DMS 273 treated with DMSO at 0.1 percent for 48 hours (cell line): ENCODE data around the gene SLC22A2.
A peak's percentile ranks its signal among the peaks of the same experiment; 100 is the strongest.

Experiments used
- DNase-seq: peaks from one replicate; lab custom pipeline; 2025; lab: John Stamatoyannopoulos, UW

Gene SLC22A2

DNA sequence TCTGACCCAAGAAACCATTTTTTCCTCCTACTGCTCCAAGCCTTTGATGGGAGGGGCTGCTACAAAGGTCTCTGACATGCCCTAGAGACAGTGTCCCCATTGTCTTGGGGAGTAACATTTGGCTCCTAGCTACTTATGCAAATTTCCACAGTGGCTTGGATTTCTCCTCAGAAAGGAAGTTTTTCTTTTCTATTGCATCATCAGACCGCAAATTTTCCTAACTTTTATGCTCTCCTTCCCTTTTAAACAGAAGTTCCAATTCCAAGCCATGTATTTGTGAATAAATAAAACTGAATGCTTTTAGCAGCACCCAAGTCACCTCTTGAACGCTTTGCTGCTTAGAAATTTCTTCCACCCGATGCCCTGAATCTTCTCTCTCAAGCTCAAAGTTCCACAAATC lies 51.0 kb downstream of the SLC22A2 start:
- DNase-seq: no peak

GRCh38 chr6:160204710-160205109 lies 53.9 kb downstream of the SLC22A2 start:
- no peak for DNase-seq

- no peak for DNase-seq
These were observed 54.7 kb downstream of the SLC22A2 start for GRCh38 chr6:160203953-160204352.

DNA sequence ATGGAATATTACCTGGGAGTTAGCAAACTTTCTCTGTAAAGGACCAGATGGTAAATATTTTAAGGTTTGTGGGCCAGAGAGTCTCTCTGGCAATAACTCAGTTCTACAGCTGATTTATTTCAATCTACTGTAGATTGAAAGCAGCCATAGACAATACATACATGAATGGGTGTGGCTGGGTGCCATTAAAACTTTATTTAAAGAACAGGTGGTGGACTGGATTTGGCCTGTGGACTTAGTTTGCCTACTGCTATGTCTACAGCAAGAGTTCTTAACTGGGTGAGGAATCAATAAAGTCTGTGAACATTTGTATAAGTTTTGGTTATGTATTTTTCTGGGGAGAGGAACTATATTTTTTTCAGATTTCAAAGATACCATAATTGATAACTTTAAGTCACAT lies 55.1 kb downstream of the SLC22A2 start:
- DNase-seq: no peak

DNA sequence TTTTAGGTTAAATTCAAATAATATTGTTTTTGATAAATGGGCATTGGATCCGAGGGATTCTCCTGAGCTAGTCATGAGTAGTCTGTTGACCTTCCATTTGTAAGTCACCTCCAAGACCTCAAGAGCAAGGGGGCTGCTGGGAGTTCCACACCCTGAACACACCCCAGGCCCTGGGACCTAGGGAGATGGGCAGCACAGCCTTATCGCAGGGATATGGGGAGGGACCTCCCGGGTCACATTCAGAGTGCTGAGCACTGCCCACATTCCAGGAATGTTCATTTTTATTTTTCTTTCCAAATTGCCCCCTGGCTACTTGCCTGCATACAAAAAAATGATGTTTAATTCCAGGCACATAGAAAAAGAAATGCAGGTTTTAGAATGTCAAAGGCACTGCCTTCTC lies 55.5 kb downstream of the SLC22A2 start:
- DNase-seq: no peak

GRCh38 chr6:160202411-160202810 lies 56.2 kb downstream of the SLC22A2 start:
- DNase-seq: no peak

DNA sequence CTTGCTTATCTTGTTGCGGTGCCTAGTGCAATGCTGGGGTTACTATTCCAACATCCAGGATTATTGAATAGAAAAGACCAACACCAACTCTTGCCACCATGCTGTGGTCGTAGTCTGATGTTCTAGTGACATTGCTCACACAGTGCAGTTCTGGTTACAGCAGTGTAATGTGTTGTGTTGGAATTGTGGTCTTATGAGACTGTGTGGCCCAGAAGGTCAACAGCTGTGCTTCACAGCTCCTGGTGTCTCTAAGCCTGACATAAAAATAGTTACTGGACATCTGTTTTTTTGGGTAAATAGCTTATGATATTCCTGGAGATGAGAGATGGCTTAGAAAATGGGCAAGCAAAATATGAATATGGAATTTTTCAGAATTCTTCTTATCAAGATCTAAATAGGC lies 57.6 kb downstream of the SLC22A2 start:
- no peak for DNase-seq

GRCh38 chr6:160198606-160199211 lies 59.9 kb downstream of the SLC22A2 start:
- no peak for DNase-seq

DNA sequence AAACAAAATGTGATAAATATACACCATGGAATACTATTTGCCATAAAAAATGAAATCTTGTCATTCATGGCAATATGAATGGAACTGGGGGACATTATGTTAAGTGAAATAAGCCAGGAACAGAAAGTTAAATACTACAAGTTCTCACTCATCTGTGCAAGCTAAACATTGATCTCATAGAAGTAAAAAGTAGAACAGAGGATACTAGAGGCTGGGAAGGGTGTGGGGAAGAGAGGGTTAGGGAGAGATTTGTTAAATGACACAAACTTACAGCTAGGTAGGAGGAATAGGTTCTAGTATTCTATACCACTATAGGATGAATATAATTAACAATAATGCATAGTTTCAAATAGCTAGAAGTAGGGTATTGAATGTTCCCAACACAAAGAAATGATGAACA lies 61.0 kb downstream of the SLC22A2 start:
- no peak for DNase-seq

DNA sequence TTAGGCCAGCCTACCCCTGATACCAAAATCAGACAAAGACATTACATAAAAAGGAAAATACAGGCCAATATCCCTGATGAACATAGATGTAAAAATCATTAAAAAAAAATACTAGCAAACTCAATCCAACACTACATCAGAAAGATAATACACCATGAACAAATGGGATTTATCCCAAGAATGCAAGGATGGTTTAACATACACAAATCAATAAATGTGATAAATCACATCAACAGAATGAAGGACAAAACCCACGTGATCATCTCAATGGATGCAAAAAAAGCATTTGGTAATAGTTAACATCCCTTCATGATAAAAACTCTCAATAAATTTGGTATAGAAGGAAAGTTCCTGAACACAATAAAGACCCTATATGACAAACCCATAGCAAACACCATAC lies 63.8 kb downstream of the SLC22A2 start:
- no peak for DNase-seq

GRCh38 chr6:160192840-160193239 lies 65.8 kb downstream of the SLC22A2 start:
- DNase-seq: no peak

DNA sequence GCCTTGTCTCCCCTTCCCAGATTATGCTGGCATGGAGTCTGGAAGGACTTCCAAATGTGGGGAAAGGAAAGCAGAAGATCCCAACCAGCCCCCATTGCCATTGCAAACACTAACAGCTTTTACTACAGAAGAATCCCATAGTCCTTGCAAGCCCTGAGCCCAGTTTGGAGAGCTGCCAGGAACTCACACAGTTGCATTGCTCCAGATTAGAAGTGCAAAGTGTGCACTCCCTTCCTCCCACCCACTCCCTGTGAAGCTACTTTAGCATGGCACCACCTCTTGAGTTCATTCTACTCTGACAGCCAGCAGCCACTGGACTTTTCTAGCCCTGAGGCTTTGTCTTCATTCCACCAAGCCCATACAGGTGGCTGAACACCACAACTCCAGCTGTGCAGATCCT lies 67.6 kb downstream of the SLC22A2 start:
- no peak for DNase-seq

DNA sequence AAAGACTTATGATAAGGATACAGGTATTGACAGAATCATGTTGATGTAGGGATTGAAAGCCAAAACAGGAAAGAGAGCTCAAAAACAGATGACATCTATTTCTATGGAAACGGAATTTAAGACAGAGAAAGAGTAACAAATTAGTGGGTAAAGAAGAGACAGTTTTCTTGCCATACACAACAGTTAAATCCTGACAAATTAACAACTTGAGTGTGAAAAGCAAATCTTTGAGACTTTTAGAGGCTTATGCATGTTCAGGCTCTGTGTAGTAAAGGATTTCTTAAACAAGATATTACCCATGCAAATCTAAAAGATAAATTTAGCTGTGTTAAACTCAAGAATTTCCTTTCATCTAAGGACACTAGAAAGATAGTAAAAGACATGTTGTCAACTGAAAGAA lies 68.5 kb downstream of the SLC22A2 start:
- DNase-seq: no peak

DNA sequence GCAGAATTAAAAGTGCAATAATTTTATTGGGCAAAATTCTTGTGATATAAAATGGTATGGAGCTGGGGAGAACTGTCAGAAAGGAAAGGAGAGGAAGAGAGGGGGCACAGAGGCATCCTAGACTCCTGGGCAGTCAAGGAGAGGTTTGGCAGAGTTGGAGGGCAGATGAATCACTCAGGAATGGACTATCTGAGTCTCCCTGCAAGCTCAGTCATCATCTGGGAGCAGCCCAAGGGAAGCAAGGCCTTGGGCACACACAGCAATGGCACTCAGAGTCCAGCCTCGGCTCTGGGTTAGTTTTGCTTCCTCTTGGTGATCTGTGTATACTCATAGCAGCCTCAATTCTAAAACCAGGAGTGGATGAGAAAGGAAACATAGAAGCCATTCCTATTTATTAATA lies 69.8 kb downstream of the SLC22A2 start:
- DNase-seq: no peak

DNA sequence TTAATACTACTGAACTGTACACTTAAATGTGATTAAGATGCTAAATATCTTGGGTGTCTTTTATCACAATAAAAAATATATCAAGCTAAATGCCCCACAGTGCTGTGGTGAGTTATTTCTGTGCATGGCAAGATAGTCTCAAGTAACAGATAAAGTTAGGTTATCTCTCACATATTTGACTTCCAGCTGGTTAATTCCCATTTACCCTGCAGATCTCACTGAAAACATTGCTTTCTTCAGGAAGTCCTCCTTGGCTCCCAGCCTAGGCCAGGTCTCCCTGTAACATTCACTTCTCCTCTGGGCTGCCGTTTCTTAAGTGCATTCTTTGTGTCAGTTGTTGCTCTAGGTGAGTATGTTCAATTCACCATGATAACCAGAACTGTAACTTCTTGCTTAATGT lies 77.9 kb downstream of the SLC22A2 start:
- no peak for DNase-seq

DNA sequence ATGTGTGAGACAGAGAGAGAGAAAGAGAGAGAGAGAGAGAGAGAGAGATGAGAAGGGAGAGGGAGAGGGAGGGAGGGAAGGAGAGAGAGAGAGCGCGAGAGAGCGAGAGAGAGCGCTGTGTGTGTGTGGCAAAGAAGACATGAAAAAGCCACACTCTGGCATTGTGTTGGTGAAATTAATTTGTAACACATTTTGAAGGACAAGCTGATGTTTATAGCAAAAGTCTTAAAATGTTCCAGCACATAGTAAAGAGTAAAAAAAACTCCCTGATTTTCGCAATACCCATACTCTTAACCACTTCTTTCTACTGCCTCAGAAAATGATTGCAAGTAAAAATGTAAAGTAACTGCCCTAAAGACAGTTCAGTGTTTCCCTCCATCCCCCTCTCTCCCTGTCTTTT lies 80.3 kb downstream of the SLC22A2 start:
- no peak for DNase-seq

DNA sequence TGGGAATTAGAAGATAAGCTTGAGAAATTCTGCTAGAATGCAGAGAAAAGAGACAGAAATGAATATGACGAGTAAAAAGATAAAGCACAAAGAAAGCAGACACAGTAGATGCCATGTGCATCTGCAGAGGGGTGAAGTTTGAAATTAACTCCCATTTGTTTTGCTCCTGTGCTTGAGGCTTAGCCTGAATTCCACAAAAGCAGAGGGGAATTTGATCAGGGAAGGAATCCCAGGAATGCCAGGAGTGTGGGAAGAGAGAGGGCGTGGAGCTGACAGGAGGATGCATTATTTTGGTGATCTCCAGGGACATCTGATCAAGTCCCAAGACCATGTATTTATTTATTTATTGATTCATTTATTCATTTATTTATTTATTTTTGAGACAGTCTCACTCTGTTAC lies 81.4 kb downstream of the SLC22A2 start:
- no peak for DNase-seq

GRCh38 chr6:160174681-160175080 lies 83.9 kb downstream of the SLC22A2 start:
- DNase-seq: no peak

DNA sequence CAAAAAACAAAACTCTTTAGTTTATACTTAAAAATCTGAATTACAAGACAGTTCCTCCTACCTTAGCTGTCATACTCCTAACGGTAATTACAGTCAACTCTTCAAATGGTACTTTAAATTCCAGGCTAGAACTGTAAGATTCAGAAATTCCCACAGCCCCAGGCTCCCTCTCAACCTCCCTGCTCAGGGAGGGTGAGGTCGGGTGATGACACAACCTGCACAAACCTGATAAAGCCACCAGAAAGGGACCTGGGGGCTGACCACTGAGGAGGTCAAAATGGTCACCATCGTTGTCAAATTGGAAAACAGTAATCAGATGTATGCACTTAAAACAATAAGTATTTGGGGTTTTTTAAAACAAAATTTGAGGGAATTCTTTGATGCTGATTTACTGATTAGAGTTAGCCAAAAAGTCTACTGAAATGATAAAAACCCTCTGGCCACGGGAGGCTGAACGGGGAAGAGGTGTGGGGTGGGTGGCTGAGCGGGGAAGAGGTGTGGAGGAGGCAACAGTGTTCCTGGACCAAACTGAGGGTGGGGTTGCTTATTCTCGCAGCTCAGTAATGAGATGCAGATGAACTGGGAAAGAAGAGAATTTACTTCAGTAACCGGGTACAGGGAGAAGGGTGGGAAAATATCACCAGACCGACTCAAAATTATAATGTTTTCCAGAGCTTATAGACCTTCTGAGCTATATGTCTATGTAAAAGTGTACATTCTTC lies 84.7 kb downstream of the SLC22A2 start:
- no peak for DNase-seq

DNA sequence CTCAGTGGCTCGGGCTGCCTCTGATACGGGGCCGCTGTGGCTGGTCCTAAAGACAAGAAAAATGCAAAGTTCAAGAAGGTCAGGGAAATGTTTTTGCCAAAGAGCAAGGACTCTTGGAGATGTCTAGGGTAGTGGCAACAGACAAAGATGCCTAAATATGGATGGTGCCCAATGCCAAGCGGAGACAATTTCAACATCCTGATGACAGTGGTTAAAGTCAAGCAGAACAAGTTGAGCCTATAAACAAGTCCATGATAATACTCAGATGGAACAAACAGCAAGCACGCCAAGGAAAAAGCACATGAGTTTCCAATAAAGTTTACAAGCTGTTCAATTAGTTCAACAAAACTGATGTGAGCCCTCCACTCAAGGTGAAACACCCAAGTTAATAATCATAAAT lies 85.9 kb downstream of the SLC22A2 start:
- DNase-seq: no peak

- no peak for DNase-seq
These were observed 88.5 kb downstream of the SLC22A2 start for GRCh38 chr6:160170018-160170680.

GRCh38 chr6:160167604-160168399 lies 90.8 kb downstream of the SLC22A2 start:
- peak; percentile 37 for DNase-seq
